LNCaP clone FGC (cell line): ENCODE measurements around the gene SHISA4.
"Not testable (repeated sequence)": the region's sequence is repeated elsewhere in the genome, so short reads cannot be mapped to it uniquely, and the experiment has no call there.

Experiments
- DNase-seq: peaks from one replicate; pipeline ENCODE4 v3.0.0-alpha.2; 2011; ENCODE audit warnings: low read depth
- H3K4me3 ChIP-seq: 2 replicates; pipeline ENCODE4 v1.5.1; 2011; ENCODE audit warnings: mild to moderate bottlenecking, low read depth, low read length, control low read depth
- TF ChIP-seq, protein P1 (sequence below): IDR thresholded peaks from 2 replicates; pipeline ENCODE4 v1.5.1; 2012; ENCODE audit warnings: mild to moderate bottlenecking; ENCODE audit not compliant: control insufficient read depth, insufficient read depth; ENCODE audit errors: extremely low read depth

SHISA4 gene, protein sequence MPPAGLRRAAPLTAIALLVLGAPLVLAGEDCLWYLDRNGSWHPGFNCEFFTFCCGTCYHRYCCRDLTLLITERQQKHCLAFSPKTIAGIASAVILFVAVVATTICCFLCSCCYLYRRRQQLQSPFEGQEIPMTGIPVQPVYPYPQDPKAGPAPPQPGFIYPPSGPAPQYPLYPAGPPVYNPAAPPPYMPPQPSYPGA

DNA sequence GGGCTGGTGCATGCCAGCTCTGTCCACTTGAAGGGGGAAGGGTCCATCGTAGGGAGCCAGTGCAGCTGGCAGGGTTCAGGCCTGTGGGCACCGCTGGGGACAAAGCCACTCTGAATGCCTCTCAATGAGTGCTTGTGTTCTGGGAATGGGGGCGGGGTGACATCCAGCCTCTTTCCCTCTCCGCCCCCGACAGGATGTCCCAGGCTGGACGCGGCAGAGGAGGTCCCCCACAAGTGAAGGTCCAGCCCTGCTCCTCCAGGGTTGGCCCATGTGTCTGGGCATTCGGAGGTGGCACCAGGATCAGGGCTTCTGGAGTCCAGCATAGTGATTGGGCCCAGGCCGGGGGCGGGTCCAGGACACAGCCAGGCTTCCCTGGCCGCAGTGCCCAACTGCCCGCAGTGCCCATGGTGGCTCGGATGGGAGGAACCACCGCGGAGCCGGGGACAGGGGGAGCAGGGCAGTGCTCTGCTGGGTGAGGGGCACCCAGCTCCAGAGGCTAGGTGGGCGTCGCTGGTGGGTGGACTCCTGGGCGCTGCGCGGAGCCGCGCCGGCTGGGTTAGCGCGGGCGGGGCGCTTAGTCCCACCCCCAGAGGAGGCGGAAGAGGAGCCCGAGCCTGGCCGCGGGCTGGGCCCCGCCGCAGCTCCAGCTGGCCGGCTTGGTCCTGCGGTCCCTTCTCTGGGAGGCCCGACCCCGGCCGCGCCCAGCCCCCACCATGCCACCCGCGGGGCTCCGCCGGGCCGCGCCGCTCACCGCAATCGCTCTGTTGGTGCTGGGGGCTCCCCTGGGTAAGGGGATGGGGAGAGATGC, at the start of gene SHISA4:
Gene SHISA4, plus strand, starts transcription at position 617 of the 808 bp plus-strand sequence. Its CDS starts 97 bp downstream, at position 714.
- H3K4me3 ChIP-seq, result peak within 1 kb of the TSS; percentile 65
- peak; percentile 59 for DNase-seq
- TF ChIP-seq, protein P1, sequence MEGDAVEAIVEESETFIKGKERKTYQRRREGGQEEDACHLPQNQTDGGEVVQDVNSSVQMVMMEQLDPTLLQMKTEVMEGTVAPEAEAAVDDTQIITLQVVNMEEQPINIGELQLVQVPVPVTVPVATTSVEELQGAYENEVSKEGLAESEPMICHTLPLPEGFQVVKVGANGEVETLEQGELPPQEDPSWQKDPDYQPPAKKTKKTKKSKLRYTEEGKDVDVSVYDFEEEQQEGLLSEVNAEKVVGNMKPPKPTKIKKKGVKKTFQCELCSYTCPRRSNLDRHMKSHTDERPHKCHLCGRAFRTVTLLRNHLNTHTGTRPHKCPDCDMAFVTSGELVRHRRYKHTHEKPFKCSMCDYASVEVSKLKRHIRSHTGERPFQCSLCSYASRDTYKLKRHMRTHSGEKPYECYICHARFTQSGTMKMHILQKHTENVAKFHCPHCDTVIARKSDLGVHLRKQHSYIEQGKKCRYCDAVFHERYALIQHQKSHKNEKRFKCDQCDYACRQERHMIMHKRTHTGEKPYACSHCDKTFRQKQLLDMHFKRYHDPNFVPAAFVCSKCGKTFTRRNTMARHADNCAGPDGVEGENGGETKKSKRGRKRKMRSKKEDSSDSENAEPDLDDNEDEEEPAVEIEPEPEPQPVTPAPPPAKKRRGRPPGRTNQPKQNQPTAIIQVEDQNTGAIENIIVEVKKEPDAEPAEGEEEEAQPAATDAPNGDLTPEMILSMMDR, result no peak

DNA sequence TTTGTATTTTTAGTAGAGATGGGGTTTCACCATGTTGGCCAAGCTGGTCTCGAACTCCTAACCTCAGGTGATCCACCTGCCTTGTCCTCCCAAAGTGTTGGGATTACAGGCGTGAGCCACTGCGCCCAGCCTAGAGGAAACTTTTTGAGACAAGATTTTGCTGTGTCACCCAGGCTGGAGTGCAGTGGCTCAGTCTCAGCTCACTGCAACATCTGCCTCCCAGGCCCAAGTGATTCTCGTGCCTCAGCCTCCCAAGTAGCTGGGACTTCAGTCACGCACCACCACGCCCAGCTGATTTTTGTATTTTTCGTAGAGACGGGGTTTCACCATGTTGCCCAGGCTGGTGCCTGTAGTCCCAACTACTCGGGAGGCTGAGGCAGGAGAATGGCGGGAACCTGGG, 49.6 kb upstream of the SHISA4 start:
- not testable (repeated sequence) for H3K4me3 ChIP-seq, DNase-seq

DNA sequence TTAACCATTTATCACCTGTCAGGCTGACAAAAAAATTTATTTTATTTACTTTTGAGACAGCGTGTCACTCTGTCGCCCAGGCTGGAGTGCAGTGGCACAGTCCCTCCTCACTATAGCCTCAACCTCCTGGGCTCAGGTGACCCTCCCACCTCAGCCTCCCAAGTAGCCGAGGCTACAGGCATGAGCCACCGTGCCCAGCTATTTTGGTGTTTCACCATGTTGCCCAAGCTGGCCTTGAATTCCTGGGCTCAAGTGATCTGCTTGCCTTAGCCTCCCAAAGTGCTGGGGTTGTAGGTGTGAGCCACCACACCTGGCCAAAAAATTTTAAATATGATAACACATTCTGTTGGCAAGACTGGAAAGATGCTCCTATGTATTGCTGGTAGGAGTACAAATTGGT, 48.6 kb upstream of the SHISA4 start:
- no peak overlapping the region for H3K4me3 ChIP-seq

DNA sequence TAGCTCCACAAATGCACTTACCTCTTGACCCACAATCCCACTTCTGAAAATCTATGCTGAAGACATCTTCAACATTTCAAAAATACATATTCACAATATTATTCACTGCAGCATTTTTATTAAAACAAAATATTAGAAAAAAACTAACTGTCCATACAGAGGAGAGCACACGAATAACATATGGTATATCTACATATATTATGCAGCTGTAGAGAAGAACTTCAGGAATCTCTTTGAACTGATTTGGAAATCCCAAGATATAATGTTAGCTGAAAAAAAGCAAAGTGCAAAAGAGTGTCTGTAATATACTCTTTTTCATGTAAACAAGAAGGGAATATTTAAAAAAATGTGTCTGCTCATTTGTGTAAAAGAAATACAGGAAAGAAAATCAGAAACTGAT, 48.2 kb upstream of the SHISA4 start:
- TF ChIP-seq, protein P1, result no peak
- DNase-seq, result no peak
- no peak overlapping the region for H3K4me3 ChIP-seq

More for the DNA sequence above, 48.6 kb upstream of the SHISA4 start:
- DNase-seq, result no peak
- TF ChIP-seq, protein P1, result no peak

DNA sequence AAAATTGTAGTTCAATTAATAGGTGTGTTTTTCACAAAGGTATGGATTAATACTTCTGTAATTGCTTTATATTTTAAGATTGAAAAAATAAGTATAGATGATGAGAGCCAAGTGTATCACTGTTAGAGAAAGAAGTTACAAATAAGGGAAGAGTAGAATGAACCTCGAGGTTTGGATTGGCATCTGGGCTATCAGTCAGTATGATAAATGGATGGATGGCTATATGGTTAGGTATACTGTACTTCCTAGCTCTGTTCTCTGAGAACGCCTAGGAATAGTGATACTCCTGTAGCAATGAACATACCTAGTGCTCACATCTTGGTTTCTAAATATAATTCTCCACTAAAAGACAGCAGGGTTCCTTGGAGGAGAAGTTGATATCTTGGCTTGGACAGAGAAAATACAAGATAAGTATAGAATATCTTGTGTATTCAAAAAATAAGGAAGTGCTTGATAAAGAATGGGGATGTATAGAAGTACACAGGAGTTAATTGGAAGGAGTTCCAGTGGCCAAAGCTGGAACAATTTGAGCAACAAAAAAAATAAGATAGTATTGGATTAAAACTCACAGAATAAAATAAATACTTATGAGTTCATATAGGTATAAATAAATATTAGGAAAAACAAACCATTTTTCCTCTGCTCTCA, 47.3 kb upstream of the SHISA4 start:
- DNase-seq, result no peak
- TF ChIP-seq, protein P1, result no peak
- no peak overlapping the region for H3K4me3 ChIP-seq

DNA sequence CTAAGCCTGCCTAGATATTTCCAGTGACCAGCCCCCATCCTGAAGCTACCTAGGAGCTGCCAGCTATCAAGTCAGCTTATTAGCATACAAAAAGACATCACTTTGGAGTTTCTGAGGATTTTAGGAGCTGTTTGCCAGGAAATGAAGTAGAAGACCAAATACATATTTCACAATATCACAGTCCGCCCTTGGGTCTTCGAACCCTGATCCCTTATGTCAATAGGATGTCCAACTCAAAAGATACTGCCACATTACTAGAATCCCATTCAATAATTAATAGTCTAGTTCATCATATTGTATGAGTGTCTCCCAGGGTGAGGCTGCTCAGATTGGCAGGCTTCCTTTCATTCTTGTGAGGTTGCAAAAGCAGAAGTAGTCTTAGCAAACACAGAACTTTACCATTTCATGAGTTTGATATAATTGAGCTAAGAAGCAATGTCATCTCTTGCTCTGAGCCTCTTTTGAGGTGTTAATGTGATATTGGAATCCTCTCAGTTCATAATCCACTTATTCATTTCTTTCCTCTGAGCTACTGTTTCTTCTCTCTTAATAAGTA, 46.1 kb upstream of the SHISA4 start:
- no peak for DNase-seq
- TF ChIP-seq, protein P1, result no peak

More for the DNA sequence above, 46.1 kb upstream of the SHISA4 start:
- no peak overlapping the region for H3K4me3 ChIP-seq
